HepG2 (cell line): ENCODE measurements around the gene NELFCD. TPM values are rescaled to one million over a fixed set of nuclear protein-coding genes. Genes with fewer than 3 reads are reported as not detected.

Experiments
- ATAC-seq: fragments of 200-7000 bp; cut with Tn5 transposase; 3 replicates; pipeline ENCODE4 v1.9.1; 2020; ENCODE audit warnings: mild to moderate bottlenecking, moderate library complexity
- BruUV-seq: library from RNA; stranded (reverse); fragments of 400-500 nt; replicated peaks from 2 replicates; lab custom pipeline; 2021; lab: Mats Ljungman, UMichigan
- CTCF ChIA-PET: fragments of 300-600 bp; formaldehyde crosslinking; extraction: SDS; loops from one replicate; lab custom pipeline; 2021; ENCODE audit warnings: low total read pairs, inconsistent platforms, low intra/inter-chr PET ratio; lab: Yijun Ruan, JAX
- POLR2A ChIA-PET: fragments of 350-600 bp; sonication (Branson Sonifier 250); formaldehyde crosslinking; loops from one replicate; lab custom pipeline; 2020; ENCODE audit warnings: antibody characterized with exemption, inconsistent platforms; lab: Yijun Ruan, JAX
- DNase-seq: peaks from one replicate; pipeline ENCODE4 v3.0.0-alpha.2; 2015; ENCODE audit warnings: low spot score
- FAIRE-seq: peaks from 3 replicates; lab custom pipeline; 2011; peaks lifted over from hg19 to GRCh38; lab: Jason Lieb, UNC
- H2AFZ ChIP-seq: one replicate; pipeline ENCODE4 v1.6.1; 2011; ENCODE audit warnings: low read length, inconsistent platforms
- H3K27ac ChIP-seq: fragments of 300-600 bp; 3 replicates; pipeline ENCODE4 v1.8.0; 2011; ENCODE audit warnings: mixed run types, mild to moderate bottlenecking, mixed read lengths, low read length, inconsistent platforms; ENCODE audit not compliant: insufficient read depth; ENCODE audit errors: extremely low read length
- H3K27me3 ChIP-seq, 2 experiments: fragments of 200-600 bp in 1 of 2; 2 replicates in 1 of 2; 3 replicates in 1 of 2; pipeline versions ENCODE4 v1.6.0 to v1.8.0; 2011; ENCODE audit warnings: low read length in 2 of 2, mild to moderate bottlenecking in 2 of 2, moderate library complexity in 2 of 2, inconsistent platforms in 1 of 2; ENCODE audit not compliant: insufficient read depth in 2 of 2, control insufficient read depth in 1 of 2
- H3K36me3 ChIP-seq, 2 experiments: fragments of 200-600 bp in 1 of 2; replicated peaks in 1 of 2; 2 replicates in 1 of 2; 3 replicates in 1 of 2; pipeline versions ENCODE4 v1.5.1 to v1.8.0; 2011; ENCODE audit warnings: low read length in 2 of 2, inconsistent platforms in 1 of 2; ENCODE audit not compliant: insufficient read depth in 2 of 2, control insufficient read depth in 1 of 2
- H3K4me1 ChIP-seq: 2 replicates; pipeline ENCODE4 v1.5.1; 2012; ENCODE audit warnings: low read length, inconsistent platforms; ENCODE audit not compliant: insufficient read depth
- H3K4me2 ChIP-seq: 2 replicates; pipeline ENCODE4 v1.6.0; 2011; ENCODE audit warnings: low read depth, low read length, inconsistent platforms
- H3K4me3 ChIP-seq, 3 experiments: fragments of 200-600 bp in 1 of 3; sonication (generic), shearing (Covaris generic) in 1 of 3; replicated peaks in 1 of 3; 2 replicates each; pipeline ENCODE4 v1.5.1; 2011 to 2016; ENCODE audit warnings: low read length in 3 of 3, inconsistent platforms in 2 of 3, low read depth in 2 of 3, mild to moderate bottlenecking in 2 of 3, control low read depth in 1 of 3, mixed read lengths in 1 of 3; ENCODE audit not compliant: insufficient read depth in 1 of 3
- H3K79me2 ChIP-seq: one replicate; pipeline ENCODE4 v1.6.1; 2011; ENCODE audit warnings: low read length, inconsistent platforms; ENCODE audit not compliant: insufficient read depth
- H3K9ac ChIP-seq: 2 replicates; pipeline ENCODE4 v1.6.0; 2011; ENCODE audit warnings: mild to moderate bottlenecking, low read depth, low read length, inconsistent platforms; ENCODE audit not compliant: insufficient read depth
- H3K9me3 ChIP-seq: 2 replicates; pipeline ENCODE4 v1.5.1; 2012; ENCODE audit warnings: mild to moderate bottlenecking, low read length
- H4K20me1 ChIP-seq: 2 replicates; pipeline ENCODE4 v1.6.0; 2011; ENCODE audit warnings: inconsistent platforms, mild to moderate bottlenecking, low read length, moderate library complexity; ENCODE audit not compliant: insufficient read depth
- JUND ChIP-seq: sonication (generic); formaldehyde crosslinking; IDR thresholded peaks from 2 replicates; pipeline ENCODE4 v1.8.0; 2022; ENCODE audit warnings: mild to moderate bottlenecking, missing genetic modification reagents
- ZBTB26 ChIP-seq: IDR thresholded peaks from 2 replicates; pipeline ENCODE4 v1.6.1; 2016; ENCODE audit warnings: missing compliant biosample characterization, missing genetic modification reagents, borderline replicate concordance
- ZNF3 ChIP-seq: IDR thresholded peaks from 2 replicates; pipeline ENCODE4 v1.7.0; 2017; ENCODE audit warnings: inconsistent platforms
- ZNF354B ChIP-seq: sonication (generic); formaldehyde crosslinking; IDR thresholded peaks from 2 replicates; pipeline ENCODE4 v1.8.0; 2022; ENCODE audit warnings: mild to moderate bottlenecking, missing genetic modification reagents
- ZNF44 ChIP-seq: sonication (generic); formaldehyde crosslinking; IDR thresholded peaks from 2 replicates; pipeline ENCODE4 v1.5.1; 2020; ENCODE audit warnings: mild to moderate bottlenecking, missing genetic modification reagents
- ZNF598 ChIP-seq: sonication (generic); formaldehyde crosslinking; IDR thresholded peaks from 2 replicates; pipeline ENCODE4 v1.5.1; 2020; ENCODE audit warnings: mild to moderate bottlenecking, missing genetic modification reagents, borderline replicate concordance
- ZNF607 ChIP-seq: sonication (generic); formaldehyde crosslinking; IDR thresholded peaks from 2 replicates; pipeline ENCODE4 v1.5.1; 2020; ENCODE audit warnings: missing genetic modification reagents, mild to moderate bottlenecking, borderline replicate concordance
- ZNF672 ChIP-seq: sonication (generic); formaldehyde crosslinking; IDR thresholded peaks from 2 replicates; pipeline ENCODE4 v1.8.1; 2022; ENCODE audit warnings: missing genetic modification reagents
- WGBS: methylation state at CpG from one replicate; pipeline ENCODE4 v1.1.6; 2017; ENCODE audit warnings: low lambda C conversion rate; 5-methylcytosine and 5-hydroxymethylcytosine counted together
- in situ Hi-C: cut with HindIII; loops from 2 replicates; pipeline ENCODE4 v1.10.0; 2017; ENCODE audit warnings: low pct_unique_long_range_greater_than_20kb; ENCODE audit not compliant: extremely low pct_ligation_motif_present
- intact Hi-C: fragments of 100-400 bp; cut with micrococcal nuclease; formaldehyde crosslinking; loops from one replicate; pipeline ENCODE4 v1.10.0; 2022; ENCODE audit not compliant: unreplicated experiment
- polyA plus RNA-seq, 8 experiments: library from polyadenylated mRNA; depleted of rRNA in 3 of 8; stranded (reverse) in 7 of 8; unstranded in 1 of 8; fragments of >200 nt; fragmentation: Illumina TruSeq in 4 of 8; extraction: Trizol in 4 of 8; gene quantifications; 2 replicates each; pipeline versions ENCODE4 v1.2.1 to v1.2.3, GENCODE V29; 2011 to 2016; ENCODE audit warnings: low read depth in 4 of 8, missing spikeins in 1 of 8, mixed read lengths in 1 of 8; ENCODE audit not compliant: insufficient read depth in 1 of 8
- total RNA-seq, 5 experiments: library from RNA; depleted of rRNA; stranded (reverse); fragments of >200 nt; fragmentation: Illumina TruSeq; extraction: Trizol; gene quantifications; 2 replicates each; pipeline ENCODE4 v1.2.3, GENCODE V29; 2016; ENCODE audit warnings: low read depth in 1 of 5
- TF ChIP-seq, protein P1 (sequence below): sonication (generic); formaldehyde crosslinking; IDR thresholded peaks from 2 replicates; pipeline ENCODE4 v1.4.0; 2020; ENCODE audit warnings: missing genetic modification reagents

The NELFCD gene
- total and polyA plus RNA-seq, 2 of the 13 experiments (the other 11 are each of a cell fraction or from before 2014, with no cell fraction given), result 159 to 203 TPM

GRCh38 chr20:58976061-58976730 is 4.9 kb upstream of the NELFCD start (continued):
- TF ChIP-seq ZNF607 (CRISPR knock-in tag), result no peak

- DNase-seq (no peak), ATAC-seq (no peak), FAIRE-seq (no peak)
- Histone ChIP-seq H3K4me3 (no peak overlapping the region), H3K9ac (no peak overlapping the region), H3K4me2 (no peak overlapping the region), H3K9me3 (peaks cover 15% of the 10 kb centered on the region), H3K4me1 (peaks cover 34% of the 10 kb centered on the region), H4K20me1 (no peaks in the 10 kb centered on the region), H3K27me3 (no peaks in the 10 kb centered on the region; a peak in 1 of 5 replicates), H3K79me2 (peaks cover 21% of the 10 kb centered on the region), H2AFZ (no peak overlapping the region), H3K36me3 (no peaks in the 10 kb centered on the region), H3K27ac (no peak overlapping the region)
- POLR2A ChIA-PET, result interaction anchor here (6.7 kb wide), 1 partner anchor 54 kb away, joined by 68 read pairs; the partner anchor contains the start of gene ATP5F1E
- in situ Hi-C loops (no loop called here), intact Hi-C loops (no loop called here)
- BruUV-seq, result no TSS peak
- no peak for TF ChIP-seq ZNF354B (CRISPR knock-in tag)
- TF ChIP-seq ZNF598 (CRISPR knock-in tag), result no peak
- TF ChIP-seq ZNF672 (CRISPR knock-in tag), result no peak
- TF ChIP-seq, protein P1, sequence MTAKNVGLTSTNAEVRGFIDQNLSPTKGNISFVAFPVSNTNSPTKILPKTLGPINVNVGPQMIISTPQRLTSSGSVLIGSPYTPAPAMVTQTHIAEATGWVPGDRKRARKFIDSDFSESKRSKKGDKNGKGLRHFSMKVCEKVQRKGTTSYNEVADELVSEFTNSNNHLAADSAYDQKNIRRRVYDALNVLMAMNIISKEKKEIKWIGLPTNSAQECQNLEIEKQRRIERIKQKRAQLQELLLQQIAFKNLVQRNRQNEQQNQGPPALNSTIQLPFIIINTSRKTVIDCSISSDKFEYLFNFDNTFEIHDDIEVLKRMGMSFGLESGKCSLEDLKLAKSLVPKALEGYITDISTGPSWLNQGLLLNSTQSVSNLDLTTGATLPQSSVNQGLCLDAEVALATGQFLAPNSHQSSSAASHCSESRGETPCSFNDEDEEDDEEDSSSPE, result no peak
- no peak for TF ChIP-seq ZNF3 (CRISPR knock-in tag)
- TF ChIP-seq JUND (CRISPR knock-in tag), result no peak
- no peak for TF ChIP-seq ZNF44 (CRISPR knock-in tag)
- no peak for TF ChIP-seq ZBTB26
- CTCF ChIA-PET, result no interaction called here
- WGBS, result 52% methylated on average over 6 of the region's 6 CpGs
These were observed 2.5 kb upstream of the NELFCD start for GRCh38 chr20:58978351-58979190.
